Astrocyte (in vitro differentiated cells and primary cell): ENCODE results near the gene WDR27. TPM values are rescaled to one million over a fixed set of nuclear protein-coding genes. Genes with fewer than 3 reads are reported as not detected.

Experiments used
- DNase-seq: peaks from one replicate; pipeline ENCODE4 v3.0.0-alpha.2; 2010; ENCODE audit warnings: low read depth
- FAIRE-seq: peaks from 2 replicates; lab custom pipeline; 2011; peaks lifted over from hg19 to GRCh38; lab: Jason Lieb, UNC
- H2AFZ ChIP-seq: 2 replicates; pipeline ENCODE4 v1.6.0; 2012; ENCODE audit warnings: low read depth, low read length, inconsistent platforms
- H3K27ac ChIP-seq: 2 replicates; pipeline ENCODE4 v1.5.1; 2011; ENCODE audit warnings: low read depth, low read length, inconsistent platforms
- H3K27me3 ChIP-seq: 2 replicates; pipeline ENCODE4 v1.6.0; 2011; ENCODE audit warnings: low read length, inconsistent platforms; ENCODE audit not compliant: insufficient read depth
- H3K36me3 ChIP-seq: 2 replicates; pipeline ENCODE4 v1.5.1; 2011; ENCODE audit warnings: low read length, inconsistent platforms; ENCODE audit not compliant: insufficient read depth
- H3K4me1 ChIP-seq: 2 replicates; pipeline ENCODE4 v1.5.1; 2011; ENCODE audit warnings: low read length, inconsistent platforms; ENCODE audit not compliant: insufficient read depth
- H3K4me2 ChIP-seq: 2 replicates; pipeline ENCODE4 v1.6.0; 2012; ENCODE audit warnings: low read length, inconsistent platforms
- H3K4me3 ChIP-seq: 2 replicates; pipeline ENCODE4 v1.5.1; 2011; ENCODE audit warnings: low read depth, mild to moderate bottlenecking, low read length, inconsistent platforms; ENCODE audit not compliant: insufficient read depth
- H3K79me2 ChIP-seq: 2 replicates; pipeline ENCODE4 v1.6.0; 2012; ENCODE audit warnings: mild to moderate bottlenecking, low read length, inconsistent platforms; ENCODE audit not compliant: insufficient read depth
- H3K9ac ChIP-seq: 2 replicates; pipeline ENCODE4 v1.6.0; 2012; ENCODE audit warnings: mild to moderate bottlenecking, low read length, inconsistent platforms
- H3K9me3 ChIP-seq: 2 replicates; pipeline ENCODE4 v1.5.1; 2012; ENCODE audit warnings: low read depth, mild to moderate bottlenecking, low read length, inconsistent platforms; ENCODE audit not compliant: insufficient read depth
- H4K20me1 ChIP-seq: 2 replicates; pipeline ENCODE4 v1.6.0; 2012; ENCODE audit warnings: low read length, inconsistent platforms; ENCODE audit not compliant: insufficient read depth
- H3K27ac Mint-ChIP-seq: one replicate; pipeline ENCODE4 v1.8.0; 2021; ENCODE audit warnings: mild to moderate bottlenecking, mixed read lengths; ENCODE audit not compliant: unreplicated experiment
- H3K27me3 Mint-ChIP-seq: one replicate; pipeline ENCODE4 v1.8.0; 2021; ENCODE audit warnings: low read depth, mixed read lengths; ENCODE audit not compliant: unreplicated experiment
- H3K36me3 Mint-ChIP-seq: one replicate; pipeline ENCODE4 v1.8.0; 2021; ENCODE audit warnings: low read depth, mixed read lengths; ENCODE audit not compliant: unreplicated experiment
- H3K4me1 Mint-ChIP-seq: one replicate; pipeline ENCODE4 v1.8.0; 2021; ENCODE audit warnings: low read depth, mixed read lengths; ENCODE audit not compliant: unreplicated experiment
- H3K4me3 Mint-ChIP-seq: one replicate; pipeline ENCODE4 v1.8.0; 2021; ENCODE audit warnings: mild to moderate bottlenecking, moderate library complexity, mixed read lengths; ENCODE audit not compliant: unreplicated experiment
- H3K9me3 Mint-ChIP-seq: one replicate; pipeline ENCODE4 v1.8.0; 2021; ENCODE audit warnings: mild to moderate bottlenecking, mixed read lengths; ENCODE audit not compliant: unreplicated experiment
- EZH2 ChIP-seq: IDR thresholded peaks from 2 replicates; pipeline ENCODE4 v1.6.1; 2012; ENCODE audit warnings: mild to moderate bottlenecking, low read length, inconsistent platforms; ENCODE audit not compliant: insufficient read depth
- total RNA-seq: library from RNA; stranded (reverse); gene quantifications from 2 replicates; pipeline ENCODE4 v1.2.1, GENCODE V29; 2021
- TF ChIP-seq, protein P1 (sequence below): IDR thresholded peaks from 2 replicates; pipeline ENCODE4 v1.5.1; 2011; ENCODE audit warnings: low read depth, mild to moderate bottlenecking, inconsistent platforms, low read length, moderate library complexity; ENCODE audit not compliant: insufficient read depth

Gene WDR27
- total RNA-seq, 1 donor from 2014 or later, result 31.2 TPM

DNA sequence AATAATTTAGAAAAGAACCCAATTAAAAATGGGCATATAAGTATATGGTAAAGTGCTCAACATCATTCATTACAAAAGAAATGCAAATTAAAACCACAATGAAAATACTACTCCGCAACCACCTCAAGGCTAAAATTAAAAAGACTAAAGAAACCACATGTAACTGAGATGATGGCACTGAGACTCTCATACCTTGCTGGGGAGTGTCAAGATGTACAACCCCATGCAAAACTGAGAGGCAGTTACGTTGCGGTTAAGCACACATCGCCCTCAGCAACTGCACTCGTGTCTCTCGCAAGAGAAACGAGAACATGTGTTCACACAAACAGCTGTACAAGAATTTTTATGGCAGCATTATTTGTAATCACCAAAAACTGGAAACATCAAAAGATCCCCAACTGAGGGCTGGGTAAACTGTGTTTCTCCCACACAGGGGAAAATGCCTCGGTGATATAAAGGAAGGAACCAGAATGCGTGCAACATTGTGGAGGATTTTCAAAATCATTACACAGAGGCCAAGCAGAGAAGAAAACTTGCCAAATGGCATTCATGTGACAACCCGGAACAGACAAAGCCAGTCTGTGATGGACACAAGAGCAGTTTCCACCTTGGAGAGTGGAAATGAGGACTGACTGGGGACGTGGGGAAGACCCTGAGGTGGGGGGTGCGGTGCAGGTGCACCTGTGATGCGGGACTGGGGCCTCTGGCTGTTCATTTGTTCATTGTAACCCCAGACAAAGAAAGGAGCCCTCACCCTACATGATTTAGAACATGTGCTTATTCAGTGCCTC is 144.9 kb downstream of the WDR27 start:
- no peak overlapping the region for H3K4me2 ChIP-seq
- H3K4me1 ChIP-seq, result peaks cover 5% of the 10 kb centered on the region
- TF ChIP-seq, protein P1, sequence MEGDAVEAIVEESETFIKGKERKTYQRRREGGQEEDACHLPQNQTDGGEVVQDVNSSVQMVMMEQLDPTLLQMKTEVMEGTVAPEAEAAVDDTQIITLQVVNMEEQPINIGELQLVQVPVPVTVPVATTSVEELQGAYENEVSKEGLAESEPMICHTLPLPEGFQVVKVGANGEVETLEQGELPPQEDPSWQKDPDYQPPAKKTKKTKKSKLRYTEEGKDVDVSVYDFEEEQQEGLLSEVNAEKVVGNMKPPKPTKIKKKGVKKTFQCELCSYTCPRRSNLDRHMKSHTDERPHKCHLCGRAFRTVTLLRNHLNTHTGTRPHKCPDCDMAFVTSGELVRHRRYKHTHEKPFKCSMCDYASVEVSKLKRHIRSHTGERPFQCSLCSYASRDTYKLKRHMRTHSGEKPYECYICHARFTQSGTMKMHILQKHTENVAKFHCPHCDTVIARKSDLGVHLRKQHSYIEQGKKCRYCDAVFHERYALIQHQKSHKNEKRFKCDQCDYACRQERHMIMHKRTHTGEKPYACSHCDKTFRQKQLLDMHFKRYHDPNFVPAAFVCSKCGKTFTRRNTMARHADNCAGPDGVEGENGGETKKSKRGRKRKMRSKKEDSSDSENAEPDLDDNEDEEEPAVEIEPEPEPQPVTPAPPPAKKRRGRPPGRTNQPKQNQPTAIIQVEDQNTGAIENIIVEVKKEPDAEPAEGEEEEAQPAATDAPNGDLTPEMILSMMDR, result no peak
- TF ChIP-seq EZH2, result no peak
- H3K79me2 ChIP-seq, result no peaks in the 10 kb centered on the region
- H3K27me3 ChIP-seq, result no peaks in the 10 kb centered on the region
- no peaks in the 10 kb centered on the region for H4K20me1 ChIP-seq
- H3K9ac ChIP-seq, result no peak overlapping the region
- DNase-seq, result no peak
- Mint-ChIP-seq H3K4me3 (no peak overlapping the region), H3K4me1 (no peaks in the 10 kb centered on the region), H3K36me3 (peaks cover 11% of the 10 kb centered on the region), H3K27me3 (no peaks in the 10 kb centered on the region), H3K9me3 (peaks cover 4% of the 10 kb centered on the region), H3K27ac (no peak overlapping the region)
- H2AFZ ChIP-seq, result no peak overlapping the region
- H3K36me3 ChIP-seq, result no peaks in the 10 kb centered on the region
- FAIRE-seq, result no peak
- H3K4me3 ChIP-seq, result no peak overlapping the region
- H3K9me3 ChIP-seq, result no peaks in the 10 kb centered on the region
- no peak overlapping the region for H3K27ac ChIP-seq

DNA sequence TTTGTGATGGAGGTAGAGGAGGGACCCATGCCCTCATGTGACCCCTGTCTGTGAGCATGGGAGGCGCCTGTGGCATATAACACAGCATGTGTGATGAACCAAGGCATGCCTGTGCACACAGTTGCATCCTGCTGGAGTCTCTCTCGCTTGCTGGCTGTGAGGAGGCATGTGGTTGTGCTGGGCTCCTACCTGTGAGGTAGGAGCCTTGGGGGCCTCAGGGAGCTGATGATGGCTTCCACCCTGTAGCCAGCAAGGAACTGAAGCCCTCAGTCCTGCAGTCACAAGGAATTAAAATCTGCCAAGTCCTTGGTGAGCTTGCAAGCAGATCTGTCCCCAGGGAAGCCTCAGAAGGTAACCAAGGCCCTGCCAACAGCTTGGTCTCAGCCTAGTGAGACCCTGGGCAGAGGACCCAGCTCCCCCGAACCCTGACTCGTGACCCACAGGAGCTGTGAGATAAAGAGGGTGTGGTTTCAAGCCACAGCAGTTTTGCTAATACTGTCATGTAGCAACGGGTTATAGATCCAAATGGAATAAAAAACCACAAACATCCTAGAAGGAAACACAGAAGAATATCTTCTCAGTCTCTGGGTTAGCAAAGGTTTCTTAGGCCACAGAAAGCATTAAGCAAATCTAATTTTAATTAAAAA is 145.7 kb downstream of the WDR27 start:
- peaks cover 8% of the 10 kb centered on the region for H3K36me3 Mint-ChIP-seq
- no peak for TF ChIP-seq EZH2
- TF ChIP-seq, protein P1, result no peak
- Histone ChIP-seq H3K27me3 (no peaks in the 10 kb centered on the region), H3K79me2 (no peaks in the 10 kb centered on the region), H3K4me2 (no peak overlapping the region), H3K36me3 (no peaks in the 10 kb centered on the region), H3K9ac (no peak overlapping the region), H2AFZ (no peak overlapping the region), H4K20me1 (no peaks in the 10 kb centered on the region), H3K27ac (no peak overlapping the region), H3K4me1 (peaks cover 5% of the 10 kb centered on the region), H3K9me3 (no peaks in the 10 kb centered on the region), H3K4me3 (no peak overlapping the region)
- no peaks in the 10 kb centered on the region for H3K4me1 Mint-ChIP-seq
- no peak for FAIRE-seq
- H3K27ac Mint-ChIP-seq, result no peak overlapping the region
- peak; percentile 10 for DNase-seq
- H3K4me3 Mint-ChIP-seq, result no peak overlapping the region
- H3K9me3 Mint-ChIP-seq, result no peaks in the 10 kb centered on the region
- H3K27me3 Mint-ChIP-seq, result no peaks in the 10 kb centered on the region

DNA sequence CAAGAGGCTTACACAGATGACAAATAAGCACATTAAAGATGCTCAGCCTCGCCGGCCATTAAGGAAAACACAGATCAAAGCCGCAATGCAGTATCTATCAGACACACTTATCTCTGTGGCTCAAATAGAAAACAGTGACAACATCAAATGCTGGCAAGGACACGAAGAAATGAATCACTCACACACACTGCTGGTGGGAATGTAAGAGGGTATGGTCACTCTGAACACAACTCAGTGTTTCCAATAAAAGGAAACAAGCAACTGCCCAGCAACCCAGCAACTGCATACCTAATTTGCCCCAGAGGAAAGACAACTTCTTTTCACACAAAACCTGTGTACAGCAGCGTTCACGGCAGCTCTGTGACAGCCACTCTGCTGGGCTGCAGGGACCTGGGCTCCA is 155.8 kb downstream of the WDR27 start:
- no peak overlapping the region for H3K27ac ChIP-seq
- H3K36me3 ChIP-seq, result no peaks in the 10 kb centered on the region
- no peak overlapping the region for H3K9ac ChIP-seq
- no peaks in the 10 kb centered on the region for H3K79me2 ChIP-seq
- Mint-ChIP-seq H3K9me3 (peaks cover 3% of the 10 kb centered on the region), H3K4me1 (no peaks in the 10 kb centered on the region), H3K27ac (no peak overlapping the region), H3K36me3 (no peaks in the 10 kb centered on the region), H3K27me3 (no peaks in the 10 kb centered on the region), H3K4me3 (no peak overlapping the region)
- H3K4me3 ChIP-seq, result no peak overlapping the region
- no peaks in the 10 kb centered on the region for H4K20me1 ChIP-seq
- H2AFZ ChIP-seq, result no peak overlapping the region
- peak; percentile 54 for FAIRE-seq
- H3K4me1 ChIP-seq, result peaks cover 11% of the 10 kb centered on the region
- H3K27me3 ChIP-seq, result no peaks in the 10 kb centered on the region
- peaks cover 4% of the 10 kb centered on the region for H3K9me3 ChIP-seq
- DNase-seq, result peak; percentile 84
- no peak for TF ChIP-seq EZH2
- TF ChIP-seq, protein P1, result no peak
- H3K4me2 ChIP-seq, result peak overlapping the region; percentile 24
